ENCODE measurements around the gene PNPLA5.

DNA sequence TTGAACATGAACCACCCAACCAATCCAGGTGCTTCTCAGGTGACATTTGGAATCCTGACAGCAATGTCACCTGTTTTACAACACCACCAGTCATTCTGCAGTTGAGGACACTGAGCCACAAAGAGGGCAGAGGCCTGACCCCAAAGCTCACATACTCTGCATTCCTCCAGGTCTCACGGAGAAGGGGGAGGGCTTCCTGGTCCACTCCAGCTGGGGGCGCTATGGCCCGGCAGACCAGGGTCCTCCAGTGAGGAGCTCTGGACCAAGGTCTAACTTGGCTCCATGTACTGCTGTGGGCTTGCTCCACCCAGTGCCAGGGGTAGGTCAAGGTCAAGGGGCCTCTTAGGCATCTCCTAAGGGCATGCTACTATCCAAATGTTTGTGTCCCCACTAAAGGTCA, 30.3 kb upstream of the PNPLA5 start:
- TF ChIP-seq, protein P1, sequence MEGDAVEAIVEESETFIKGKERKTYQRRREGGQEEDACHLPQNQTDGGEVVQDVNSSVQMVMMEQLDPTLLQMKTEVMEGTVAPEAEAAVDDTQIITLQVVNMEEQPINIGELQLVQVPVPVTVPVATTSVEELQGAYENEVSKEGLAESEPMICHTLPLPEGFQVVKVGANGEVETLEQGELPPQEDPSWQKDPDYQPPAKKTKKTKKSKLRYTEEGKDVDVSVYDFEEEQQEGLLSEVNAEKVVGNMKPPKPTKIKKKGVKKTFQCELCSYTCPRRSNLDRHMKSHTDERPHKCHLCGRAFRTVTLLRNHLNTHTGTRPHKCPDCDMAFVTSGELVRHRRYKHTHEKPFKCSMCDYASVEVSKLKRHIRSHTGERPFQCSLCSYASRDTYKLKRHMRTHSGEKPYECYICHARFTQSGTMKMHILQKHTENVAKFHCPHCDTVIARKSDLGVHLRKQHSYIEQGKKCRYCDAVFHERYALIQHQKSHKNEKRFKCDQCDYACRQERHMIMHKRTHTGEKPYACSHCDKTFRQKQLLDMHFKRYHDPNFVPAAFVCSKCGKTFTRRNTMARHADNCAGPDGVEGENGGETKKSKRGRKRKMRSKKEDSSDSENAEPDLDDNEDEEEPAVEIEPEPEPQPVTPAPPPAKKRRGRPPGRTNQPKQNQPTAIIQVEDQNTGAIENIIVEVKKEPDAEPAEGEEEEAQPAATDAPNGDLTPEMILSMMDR (optimal IDR thresholded peaks at IDR 0.05 in 1 of 3, IDR thresholded peaks at IDR 0.05 in 1 of 3, conservative IDR thresholded peaks at IDR 0.05 in 1 of 3; ENCODE audit: extremely low read depth in 1 of 3, insufficient read depth in 2 of 3, low read length in 3 of 3): peak in 1 of 3 experiments; percentile 22
- TF ChIP-seq EZH2 (IDR thresholded peaks at IDR 0.05; ENCODE audit: low read length): no peak
